ENCODE results near the gene SIAE.

The SIAE gene

GRCh38 chr11:124670732-124671131 is 2.8 kb downstream of the SIAE start:
- peak; percentile 76 for DNase-seq (ENCODE audit: low read depth, low spot score)
- no peak overlapping the region for H3K4me3 ChIP-seq (ENCODE audit: low read length)

DNA sequence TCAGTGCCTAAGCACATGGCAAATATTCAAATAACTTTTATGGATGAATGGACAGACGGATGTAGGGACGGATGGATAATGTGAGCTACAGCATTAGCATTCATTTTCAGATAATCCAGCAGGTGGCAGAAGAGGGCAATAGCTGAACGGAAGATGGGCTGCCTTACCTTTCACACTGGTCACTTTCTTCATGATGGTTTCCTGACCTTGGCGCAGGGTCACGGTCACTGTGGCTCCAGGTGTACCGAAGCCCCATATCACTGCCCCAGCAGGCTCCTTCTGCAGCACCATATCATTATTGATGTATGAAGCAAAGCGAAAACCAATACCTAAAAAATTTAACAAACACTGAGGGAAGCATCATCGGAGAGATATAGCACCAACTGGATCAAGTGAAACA is 4.3 kb downstream of the SIAE start:
- DNase-seq (ENCODE audit: low read depth, low spot score) = peak; percentile 29
- no peak overlapping the region for H3K4me3 ChIP-seq (ENCODE audit: low read length)

DNA sequence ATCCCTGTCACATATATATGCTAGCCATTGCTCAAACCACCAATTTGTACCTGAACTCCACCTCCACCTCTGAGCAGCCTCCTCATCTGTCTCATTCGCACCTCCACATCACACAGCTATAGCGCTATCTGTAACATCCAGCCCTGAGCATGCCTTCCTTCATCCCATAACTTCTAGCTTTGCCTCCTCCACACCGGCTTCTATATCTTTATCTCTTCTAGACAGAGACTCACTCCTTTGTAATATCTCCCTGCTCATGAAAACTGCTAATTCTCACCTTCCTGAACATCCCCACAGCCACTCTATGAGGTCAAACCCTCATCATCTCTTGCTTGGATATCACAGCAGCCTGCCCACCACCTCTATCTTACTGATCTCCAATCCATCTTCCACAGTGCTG is 5.9 kb downstream of the SIAE start:
- DNase-seq (ENCODE audit: low read depth, low spot score) = no peak
- H3K4me3 ChIP-seq (ENCODE audit: low read length) = no peak overlapping the region

DNA sequence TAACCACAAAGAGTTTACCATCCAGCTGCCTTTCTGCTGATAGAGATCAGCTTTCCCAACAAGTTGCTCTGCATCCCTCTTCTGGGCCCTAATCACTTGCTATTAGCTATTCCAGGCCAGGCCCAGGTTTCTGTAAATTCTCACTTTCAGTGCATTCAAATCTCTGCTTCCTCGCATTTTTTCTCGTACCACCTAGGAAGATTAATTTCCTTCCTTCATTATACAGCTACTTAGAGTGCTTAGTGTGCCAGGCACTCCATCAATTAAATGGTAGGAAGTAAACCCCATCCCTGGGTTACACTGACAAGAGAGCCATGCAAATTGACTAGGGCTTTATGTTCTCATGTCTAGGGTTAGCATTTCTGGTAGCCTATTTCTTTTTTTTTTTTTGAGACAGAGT is 9.7 kb downstream of the SIAE start:
- DNase-seq (ENCODE audit: low read depth, low spot score) = no peak
- no peak overlapping the region for H3K4me3 ChIP-seq (ENCODE audit: low read length)

GRCh38 chr11:124662106-124662505 is 11.4 kb downstream of the SIAE start:
- no peak overlapping the region for H3K4me3 ChIP-seq (ENCODE audit: low read length)
- no peak for DNase-seq (ENCODE audit: low read depth, low spot score)

DNA sequence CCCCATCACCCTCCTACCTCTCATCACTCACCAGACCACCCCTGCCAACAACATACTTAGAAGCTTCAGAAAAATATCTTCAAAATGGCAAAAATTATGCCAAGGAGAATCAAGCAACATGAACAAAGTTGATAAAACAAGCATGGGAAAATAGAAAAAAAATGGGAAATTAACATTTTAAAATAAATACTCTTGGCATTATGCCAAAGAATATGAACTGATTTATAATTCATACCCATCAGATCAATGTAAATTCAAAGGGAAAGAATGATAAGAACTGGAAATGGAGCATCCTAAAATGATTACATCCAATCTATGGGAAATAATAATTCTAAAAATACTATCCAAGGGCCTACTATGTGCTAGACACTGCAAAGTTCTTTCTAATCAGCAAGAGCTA is 12.0 kb downstream of the SIAE start:
- no peak overlapping the region for H3K4me3 ChIP-seq (ENCODE audit: low read length)
- no peak for DNase-seq (ENCODE audit: low read depth, low spot score)

GRCh38 chr11:124658986-124659385 is 14.6 kb downstream of the SIAE start:
- DNase-seq (ENCODE audit: low read depth, low spot score) = no peak
- no peak overlapping the region for H3K4me3 ChIP-seq (ENCODE audit: low read length)

DNA sequence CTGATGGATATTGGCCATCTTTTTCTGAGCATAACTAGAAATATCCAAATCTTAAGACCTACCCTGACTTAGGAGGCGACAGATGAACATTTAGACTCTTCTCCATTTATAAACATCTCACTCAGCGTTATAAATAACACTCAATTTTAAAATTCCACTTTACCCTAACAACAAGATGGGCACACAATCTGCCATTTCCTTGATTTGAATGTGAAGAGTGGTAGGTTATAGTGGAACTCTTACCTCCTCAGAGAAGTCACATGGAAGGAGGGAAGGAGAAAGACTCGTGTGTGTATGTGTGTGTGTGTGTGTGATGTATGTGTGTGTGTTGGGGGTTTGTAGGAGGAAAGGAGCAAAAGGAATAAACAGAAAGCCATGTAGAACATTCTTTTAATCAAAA is 15.0 kb downstream of the SIAE start:
- no peak for DNase-seq (ENCODE audit: low read depth, low spot score)
- no peak overlapping the region for H3K4me3 ChIP-seq (ENCODE audit: low read length)

DNA sequence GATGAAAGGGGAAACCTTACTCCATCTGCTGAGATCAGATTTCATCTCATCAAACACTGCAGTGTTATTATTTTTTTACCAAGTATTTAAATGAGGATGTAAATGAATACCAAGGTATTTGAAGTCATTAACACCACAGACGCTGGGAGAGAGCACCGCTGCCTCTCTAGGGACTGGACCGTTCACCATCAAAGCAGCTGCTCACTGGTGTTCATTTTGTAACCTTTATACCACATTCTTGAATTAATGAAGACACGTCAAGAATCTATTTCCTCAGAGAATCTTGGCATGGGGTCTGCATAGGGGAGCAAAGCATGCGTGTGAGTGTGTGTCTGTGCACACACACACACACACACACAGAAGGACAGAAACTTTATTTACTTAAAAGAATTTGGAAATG is 15.6 kb downstream of the SIAE start:
- no peak for DNase-seq (ENCODE audit: low read depth, low spot score)
- no peak overlapping the region for H3K4me3 ChIP-seq (ENCODE audit: low read length)

DNA sequence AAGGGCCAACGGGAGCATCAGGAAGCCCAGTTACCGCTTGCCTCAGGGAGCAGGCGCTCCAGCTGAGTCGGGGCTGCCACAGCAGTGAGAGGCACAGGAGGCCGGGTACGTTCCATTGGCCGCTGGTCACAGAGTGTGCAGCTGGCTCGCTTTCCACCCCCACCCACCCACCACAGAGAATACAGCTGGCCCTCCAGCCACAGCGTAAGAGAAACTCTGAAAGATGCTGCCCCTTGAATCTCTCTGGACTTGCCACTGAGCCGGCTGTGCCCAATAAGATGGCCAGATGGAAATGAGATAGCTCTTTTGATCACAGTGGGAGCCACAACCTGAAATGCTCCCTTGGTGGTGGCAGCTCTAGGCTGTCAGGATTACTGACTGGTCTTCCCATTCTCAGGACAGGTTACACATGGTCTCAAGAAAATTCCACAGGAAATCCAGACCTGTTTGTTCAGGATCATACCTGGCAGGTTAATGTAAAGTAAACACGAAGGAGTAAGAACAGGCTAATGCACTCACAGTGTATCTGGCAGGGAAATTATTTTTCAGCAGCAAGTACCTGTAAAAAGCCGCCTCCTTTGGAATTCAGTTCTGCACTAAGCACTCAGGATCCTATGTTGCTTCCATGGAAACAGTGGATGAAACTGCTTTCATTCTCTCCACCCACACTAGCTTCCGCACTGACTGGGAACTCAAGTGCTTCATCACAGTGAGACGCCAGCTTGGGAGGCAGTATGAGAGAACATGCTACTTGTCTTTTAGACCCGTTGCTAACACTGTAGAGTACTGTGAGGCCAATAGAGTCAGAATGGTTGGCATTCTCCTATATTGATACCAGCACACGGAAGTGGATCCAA is 16.5 kb downstream of the SIAE start:
- no peak for DNase-seq (ENCODE audit: low read depth, low spot score)

GRCh38 chr11:124648610-124649009 is 24.9 kb downstream of the SIAE start:
- H3K4me3 ChIP-seq (ENCODE audit: low read length) = no peak overlapping the region
- DNase-seq (ENCODE audit: low read depth, low spot score) = no peak

More for the DNA sequence above, 16.5 kb downstream of the SIAE start:
- no peak overlapping the region for H3K4me3 ChIP-seq (ENCODE audit: low read length)

DNA sequence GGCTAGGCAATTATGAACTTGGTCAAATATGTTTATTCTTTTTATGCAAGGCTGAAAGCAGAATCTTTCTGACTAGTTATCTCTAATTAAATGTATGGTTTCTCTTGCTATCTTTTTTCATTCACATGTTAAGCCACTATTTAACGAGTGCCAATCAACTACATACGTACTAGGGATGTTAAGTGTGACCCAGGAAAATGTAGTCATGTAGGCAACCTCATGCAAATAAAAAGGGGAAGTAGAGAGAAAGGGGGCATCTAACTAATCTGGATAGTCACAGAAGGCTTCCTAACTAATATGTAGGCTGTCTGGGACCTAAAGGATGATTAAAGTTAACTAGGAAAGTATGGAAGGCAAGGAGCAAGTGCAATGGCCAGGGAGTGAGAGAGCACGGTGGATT is 27.4 kb downstream of the SIAE start:
- DNase-seq (ENCODE audit: low read depth, low spot score) = no peak
- H3K4me3 ChIP-seq (ENCODE audit: low read length) = no peak overlapping the region

GRCh38 chr11:124644426-124645280 is 28.9 kb downstream of the SIAE start:
- no peak overlapping the region for H3K4me3 ChIP-seq (ENCODE audit: low read length)

GRCh38 chr11:124643605-124644425 is 29.7 kb downstream of the SIAE start:
- DNase-seq (ENCODE audit: low read depth, low spot score) = peak; percentile 27
- H3K4me3 ChIP-seq (ENCODE audit: low read length) = no peak overlapping the region

More at GRCh38 chr11:124644426-124645280, 28.9 kb downstream of the SIAE start:
- DNase-seq (ENCODE audit: low read depth, low spot score) = peak; percentile 32

GRCh38 chr11:124643042-124643604 is 30.4 kb downstream of the SIAE start:
- DNase-seq (ENCODE audit: low read depth, low spot score) = no peak

DNA sequence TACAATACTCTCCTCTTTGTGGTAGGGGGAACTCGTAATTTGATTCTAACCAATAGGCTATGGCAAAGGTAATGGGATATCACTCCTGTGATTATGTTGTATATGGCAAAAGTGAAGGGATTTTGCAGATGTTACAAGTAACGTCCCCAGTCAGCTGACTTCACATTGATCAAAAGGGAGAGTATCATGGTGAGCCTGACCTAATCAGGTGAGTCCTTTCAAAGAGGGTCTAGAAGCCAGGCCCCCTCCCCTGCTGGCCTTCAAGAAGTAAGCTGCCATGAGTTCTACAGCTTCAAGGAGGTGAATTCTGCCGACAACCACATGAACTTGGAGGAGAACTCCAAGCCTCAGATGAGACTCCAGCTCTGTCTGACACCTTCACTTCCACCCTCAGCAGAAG is 30.9 kb downstream of the SIAE start:
- no peak for DNase-seq (ENCODE audit: low read depth, low spot score)

More at GRCh38 chr11:124643042-124643604, 30.4 kb downstream of the SIAE start:
- H3K4me3 ChIP-seq (ENCODE audit: low read length) = no peak overlapping the region

GRCh38 chr11:124640666-124641065 is 32.9 kb downstream of the SIAE start:
- DNase-seq (ENCODE audit: low read depth, low spot score) = no peak
- no peak overlapping the region for H3K4me3 ChIP-seq (ENCODE audit: low read length)

More for the DNA sequence above, 30.9 kb downstream of the SIAE start:
- H3K4me3 ChIP-seq (ENCODE audit: low read length) = no peak overlapping the region

DNA sequence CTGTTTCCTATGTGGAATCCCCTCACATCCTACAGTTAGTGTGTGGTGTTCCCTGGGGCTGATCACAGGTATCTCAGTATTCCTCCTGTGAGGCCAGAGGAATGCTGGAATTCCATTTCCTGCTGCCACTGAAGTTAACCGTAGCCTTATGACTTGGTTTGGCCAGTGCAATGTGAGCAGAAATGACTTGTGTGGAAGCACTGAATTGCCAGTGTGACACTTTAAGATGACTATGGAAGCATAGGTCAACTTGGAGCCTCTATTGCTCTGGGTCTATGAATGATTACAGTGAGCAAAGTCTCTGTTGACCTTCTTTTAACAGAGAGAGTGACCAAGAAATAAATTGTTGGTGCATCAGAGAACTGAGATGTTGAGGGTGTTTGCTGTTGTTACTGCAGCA is 34.4 kb downstream of the SIAE start:
- no peak overlapping the region for H3K4me3 ChIP-seq (ENCODE audit: low read length)
- DNase-seq (ENCODE audit: low read depth, low spot score) = no peak

DNA sequence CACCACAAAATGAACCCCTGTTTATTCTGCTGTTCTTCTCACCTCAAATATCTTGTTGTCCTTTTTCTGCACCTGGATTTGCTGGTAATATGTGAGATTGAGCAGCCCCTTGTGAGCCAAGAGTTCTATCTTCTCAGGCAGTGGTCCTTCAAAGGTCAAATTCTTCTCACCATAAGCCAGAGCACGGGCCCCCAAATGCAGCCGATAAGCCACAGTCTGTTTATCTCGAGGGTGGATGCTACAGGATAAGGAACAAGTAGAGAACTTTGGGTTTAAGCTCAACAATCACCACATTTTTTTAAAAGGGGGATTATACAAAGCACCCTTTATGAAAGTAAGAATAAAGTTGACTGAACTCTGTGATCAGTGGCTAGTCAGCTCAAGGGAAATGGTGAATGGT is 35.0 kb downstream of the SIAE start:
- H3K4me3 ChIP-seq (ENCODE audit: low read length) = no peak overlapping the region
- no peak for DNase-seq (ENCODE audit: low read depth, low spot score)

Data from Jurkat, Clone E6-1 (cell line).